B cell (primary cell): ENCODE results near the gene CAGE1. TPM values are rescaled to one million over a fixed set of nuclear protein-coding genes. Genes with fewer than 3 reads are reported as not detected.

Experiments used
- ATAC-seq: fragments of 200-7000 bp; cut with Tn5 transposase; one replicate; pipeline ENCODE4 v1.10.0; 2021; ENCODE audit warnings: low read depth, mild to moderate bottlenecking, moderate number of reproducible peaks, moderate library complexity
- CTCF ChIA-PET: fragments of 350-600 bp; sonication (Branson Sonifier 250); formaldehyde crosslinking; loops from one replicate; lab custom pipeline; 2021; ENCODE audit warnings: antibody characterized with exemption, inconsistent platforms; lab: Charles Lee
- POLR2A ChIA-PET: fragments of 350-600 bp; sonication (Branson Sonifier 250); formaldehyde crosslinking; loops from one replicate; lab custom pipeline; 2021; ENCODE audit warnings: antibody characterized with exemption; lab: Charles Lee
- DNase-seq: peaks from one replicate; pipeline ENCODE4 v3.0.0; 2013
- H2AFZ ChIP-seq: 2 replicates; pipeline ENCODE4 v1.6.1; 2012; ENCODE audit warnings: mild to moderate bottlenecking, low read depth, low read length; ENCODE audit not compliant: insufficient read depth, poor library complexity, severe bottlenecking
- H3K27ac ChIP-seq, 2 donors: 1 replicate in 1 of 2; 2 replicates in 1 of 2; pipeline ENCODE4 v1.5.1; 2012 to 2013; ENCODE audit warnings: low read length in 2 of 2, mild to moderate bottlenecking in 2 of 2, moderate library complexity in 1 of 2
- H3K27me3 ChIP-seq, 4 experiments: fragments of 200-600 bp in 1 of 4; sonication (generic) in 1 of 4; replicated peaks in 1 of 4; 1 replicate in 2 of 4; 2 replicates in 2 of 4; pipeline versions ENCODE4 v1.6.1 to v1.7.0; 2013 to 2016; ENCODE audit warnings: low read length in 3 of 4, mild to moderate bottlenecking in 2 of 4, mixed read lengths in 1 of 4, moderate library complexity in 1 of 4; ENCODE audit not compliant: insufficient read depth in 4 of 4, control insufficient read depth in 3 of 4; ENCODE audit errors: control extremely low read depth in 1 of 4
- H3K36me3 ChIP-seq, 2 experiments: replicated peaks in 1 of 2; 1 replicate in 1 of 2; 2 replicates in 1 of 2; pipeline versions ENCODE4 v1.6.1 to v1.7.1; 2013; ENCODE audit warnings: low read length in 1 of 2; ENCODE audit not compliant: insufficient read depth in 2 of 2, control insufficient read depth in 1 of 2; ENCODE audit errors: control extremely low read depth in 1 of 2, extremely low read depth in 1 of 2
- H3K4me1 ChIP-seq, 2 donors: fragments of 200-600 bp in 1 of 2; sonication (generic) in 1 of 2; 1 replicate in 1 of 2; 2 replicates in 1 of 2; pipeline versions ENCODE4 v1.5.1 to v1.6.1; 2013 to 2017; ENCODE audit warnings: low read length in 2 of 2; ENCODE audit not compliant: control insufficient read depth in 2 of 2, insufficient read depth in 2 of 2
- H3K4me2 ChIP-seq: replicated peaks from 2 replicates; pipeline ENCODE3; 2012; ENCODE audit warnings: mild to moderate bottlenecking, low read depth, low read length; ENCODE audit not compliant: poor library complexity, severe bottlenecking
- H3K4me3 ChIP-seq, 5 experiments: fragments of 200-600 bp in 1 of 5; sonication (generic) in 1 of 5; 1 replicate in 3 of 5; 2 replicates in 2 of 5; pipeline versions ENCODE4 v1.5.1 to v1.7.0; 2011 to 2016; ENCODE audit warnings: low read length in 4 of 5, mild to moderate bottlenecking in 4 of 5, low read depth in 2 of 5, control low read depth in 1 of 5, moderate library complexity in 1 of 5; ENCODE audit not compliant: insufficient read depth in 1 of 5; ENCODE audit errors: control extremely low read depth in 1 of 5, extremely low read depth in 1 of 5
- H3K79me2 ChIP-seq: fragments of 200-600 bp; sonication (generic); one replicate; pipeline ENCODE4 v1.6.0; 2016; ENCODE audit warnings: low read length; ENCODE audit not compliant: control insufficient read depth, insufficient read depth
- H3K9ac ChIP-seq: fragments of 200-600 bp; sonication (generic); 2 replicates; pipeline ENCODE4 v1.6.1; 2017; ENCODE audit warnings: mild to moderate bottlenecking, low read length, moderate library complexity
- H3K9me3 ChIP-seq, 3 donors: one replicate each; pipeline versions ENCODE4 v1.6.1 to v1.7.1; 2013; ENCODE audit warnings: low read length in 2 of 3; ENCODE audit not compliant: control insufficient read depth in 2 of 3, insufficient read depth in 1 of 3; ENCODE audit errors: control extremely low read depth in 1 of 3
- H4K20me1 ChIP-seq: 2 replicates; pipeline ENCODE4 v1.6.0; 2012; ENCODE audit warnings: mild to moderate bottlenecking, low read length; ENCODE audit not compliant: insufficient read depth, control insufficient read depth, poor library complexity, severe bottlenecking
- H3K27ac Mint-ChIP-seq: one replicate; pipeline ENCODE4 v1.8.0; 2021; ENCODE audit warnings: mixed read lengths
- H3K27me3 Mint-ChIP-seq: one replicate; pipeline ENCODE4 v1.8.0; 2021; ENCODE audit warnings: mixed read lengths
- H3K4me1 Mint-ChIP-seq: one replicate; pipeline ENCODE4 v1.8.0; 2021; ENCODE audit warnings: mixed read lengths
- H3K4me3 Mint-ChIP-seq: one replicate; pipeline ENCODE4 v1.8.0; 2021; ENCODE audit warnings: mixed read lengths
- H3K9me3 Mint-ChIP-seq: one replicate; pipeline ENCODE4 v1.8.0; 2022; ENCODE audit warnings: mixed read lengths; ENCODE audit not compliant: insufficient read depth
- CTCF ChIP-seq: fragments of 200-600 bp; IDR thresholded peaks from one replicate; pipeline ENCODE4 v1.8.0; 2022; ENCODE audit warnings: antibody characterized with exemption, mild to moderate bottlenecking
- EZH2 ChIP-seq: IDR thresholded peaks from 2 replicates; pipeline ENCODE4 v1.6.1; 2012; ENCODE audit warnings: borderline replicate concordance, low read depth, mild to moderate bottlenecking, moderate library complexity, low read length; ENCODE audit not compliant: insufficient read depth, poor library complexity, severe bottlenecking
- WGBS: methylation state at CpG from one replicate; pipeline ENCODE4 v1.1.5; 2013; ENCODE audit warnings: missing lambda C conversion rate; ENCODE audit not compliant: insufficient coverage; 5-methylcytosine and 5-hydroxymethylcytosine counted together
- intact Hi-C: fragments of 100-400 bp; cut with micrococcal nuclease; formaldehyde crosslinking; loops from one replicate; pipeline ENCODE4 v1.10.0; 2022
- polyA plus RNA-seq: library from polyadenylated mRNA; depleted of rRNA; stranded (reverse); fragments of >200 nt; gene quantifications from 2 replicates; pipeline ENCODE4 v1.2.3, GENCODE V29; 2012
- total RNA-seq, 2 donors: library from RNA; stranded (reverse); fragments of 120-200 nt in 1 of 2; gene quantifications; 1 replicate in 1 of 2; 2 replicates in 1 of 2; pipeline versions ENCODE4 v1.2.3 to v1.2.4, GENCODE V29; 2013 to 2022

The CAGE1 gene
- total and polyA plus RNA-seq, 2 donors (not counting 1 experiment from before 2014, with no cell fraction given) = 0.13 to 0.34 TPM

- Histone ChIP-seq H3K27me3 (no peaks in the 10 kb centered on the region), H3K36me3 (peaks cover 7 to 82% of the 10 kb centered on the region in 2 experiments), H3K4me2 (no peak overlapping the region), H3K9ac (no peak overlapping the region), H3K4me1 (no peaks in the 10 kb centered on the region), H2AFZ (no peak overlapping the region), H3K27ac (no peak overlapping the region), H3K79me2 (peaks cover 23% of the 10 kb centered on the region), H3K4me3 (no peak overlapping the region), H3K9me3 (no peaks in the 10 kb centered on the region), H4K20me1 (peaks cover 15% of the 10 kb centered on the region)
- DNase-seq (no peak), ATAC-seq (no peak)
- Mint-ChIP-seq H3K4me3 (no peak overlapping the region), H3K27ac (no peak overlapping the region), H3K4me1 (peaks cover 9% of the 10 kb centered on the region), H3K9me3 (no peaks in the 10 kb centered on the region), H3K27me3 (no peaks in the 10 kb centered on the region)
- TF ChIP-seq EZH2 (no peak), CTCF (no peak)
- intact Hi-C loops = no loop called here
- WGBS = 100% methylated on average over 1 of the region's 7 CpGs
- ChIA-PET CTCF (no interaction called here), POLR2A (no interaction called here)
Observed at GRCh38 chr6:7301702-7302101, 87.8 kb downstream of the CAGE1 start.

DNA sequence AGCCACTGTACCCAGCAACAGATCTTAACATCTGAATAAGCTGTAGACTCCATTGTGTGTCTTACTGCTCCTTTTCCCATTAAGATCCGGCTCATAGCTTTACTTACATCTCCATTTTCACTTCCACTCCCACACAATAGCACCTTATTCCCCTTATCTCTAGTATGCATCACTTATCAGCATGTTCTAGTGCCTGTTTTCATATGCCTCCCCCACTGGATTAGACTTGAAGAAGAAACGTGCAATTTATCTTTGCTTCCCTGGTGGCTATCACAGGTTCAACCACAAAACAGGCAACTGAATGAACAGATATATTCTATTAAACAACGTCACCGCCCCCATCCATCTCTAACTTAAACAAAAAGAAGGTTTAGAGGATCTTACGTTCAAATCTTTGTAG lies 88.6 kb downstream of the CAGE1 start:
- CTCF ChIA-PET = interaction anchor here (1.3 to 1.6 kb wide), 2 partner anchors 15 to 24 kb away, joined by 4 to 5 read pairs; no protein-coding TSS in a partner anchor
- Mint-ChIP-seq H3K9me3 (no peaks in the 10 kb centered on the region), H3K27ac (no peak overlapping the region), H3K4me3 (no peak overlapping the region), H3K4me1 (peaks cover 9% of the 10 kb centered on the region), H3K27me3 (no peaks in the 10 kb centered on the region)
- Histone ChIP-seq H3K4me3 (no peak overlapping the region), H3K4me2 (no peak overlapping the region), H3K9ac (no peak overlapping the region), H4K20me1 (peaks cover 15% of the 10 kb centered on the region), H3K79me2 (peaks cover 19% of the 10 kb centered on the region), H3K36me3 (peaks cover 7 to 88% of the 10 kb centered on the region in 2 experiments), H3K4me1 (no peaks in the 10 kb centered on the region), H2AFZ (no peak overlapping the region), H3K27ac (no peak overlapping the region), H3K9me3 (no peaks in the 10 kb centered on the region), H3K27me3 (no peaks in the 10 kb centered on the region)
- ATAC-seq (no peak), DNase-seq (no peak)
- TF ChIP-seq CTCF (no peak), EZH2 (no peak)
- intact Hi-C loops = no loop called here
- WGBS = 96% methylated on average over 3 of the region's 5 CpGs
- POLR2A ChIA-PET = no interaction called here
